OCI-LY7 (cell line): ENCODE measurements around the gene FTO. TPM values are rescaled to one million over a fixed set of nuclear protein-coding genes. Genes with fewer than 3 reads are reported as not detected.

Experiments used
- BruUV-seq: library from RNA; stranded (reverse); fragments of 400-500 nt; replicated peaks from 2 replicates; lab custom pipeline; 2021; lab: Mats Ljungman, UMichigan
- CTCF ChIA-PET: fragments of 300-600 bp; sonication (Branson Sonifier 250); formaldehyde crosslinking; loops from one replicate; lab custom pipeline; 2022; ENCODE audit warnings: antibody characterized with exemption; ENCODE audit not compliant: unreplicated experiment; lab: Charles Lee
- POLR2A ChIA-PET: fragments of 300-600 bp; sonication (Branson Sonifier 250); formaldehyde crosslinking; loops from one replicate; lab custom pipeline; 2022; ENCODE audit warnings: antibody characterized with exemption; lab: Charles Lee
- DNase-seq: peaks from one replicate; pipeline ENCODE4 v3.0.0-alpha.2; 2015; ENCODE audit warnings: low spot score
- H2AFZ ChIP-seq: fragments of 200-600 bp; sonication (generic), shearing (Covaris generic); 2 replicates; pipeline ENCODE4 v1.6.1; 2014; ENCODE audit warnings: mild to moderate bottlenecking, antibody characterized with exemption, low read length, moderate library complexity
- H3K27ac ChIP-seq: fragments of 200-600 bp; sonication (generic); 2 replicates; pipeline ENCODE4 v1.5.1; 2014; ENCODE audit warnings: mixed run types, low read depth, mild to moderate bottlenecking, moderate library complexity, low read length, inconsistent platforms; ENCODE audit not compliant: poor library complexity, severe bottlenecking
- H3K36me3 ChIP-seq: fragments of 200-600 bp; sonication (generic); 2 replicates; pipeline ENCODE4 v1.6.1; 2014; ENCODE audit warnings: mild to moderate bottlenecking, antibody characterized with exemption, low read length, moderate library complexity, mixed read lengths; ENCODE audit not compliant: insufficient read depth
- H3K4me1 ChIP-seq: fragments of 200-600 bp; sonication (generic); 2 replicates; pipeline ENCODE4 v1.5.1; 2014; ENCODE audit warnings: mild to moderate bottlenecking, low read length; ENCODE audit not compliant: insufficient read depth, poor library complexity, severe bottlenecking
- H3K4me2 ChIP-seq: fragments of 200-600 bp; sonication (generic); 2 replicates; pipeline ENCODE4 v1.6.1; 2014; ENCODE audit warnings: mild to moderate bottlenecking, low read length
- H3K4me3 ChIP-seq: fragments of 200-600 bp; sonication (generic); 2 replicates; pipeline ENCODE4 v1.5.1; 2014; ENCODE audit warnings: mild to moderate bottlenecking, low read depth, low read length; ENCODE audit not compliant: poor library complexity, severe bottlenecking
- H3K79me2 ChIP-seq: fragments of 200-600 bp; sonication (generic); 2 replicates; pipeline ENCODE4 v1.6.1; 2016; ENCODE audit warnings: low read depth, mild to moderate bottlenecking, low read length, moderate library complexity, mixed read lengths; ENCODE audit not compliant: insufficient read depth
- H3K9me2 ChIP-seq: fragments of 200-600 bp; sonication (generic); 2 replicates; pipeline ENCODE4 v1.6.1; 2016; ENCODE audit warnings: mild to moderate bottlenecking, low read length, mixed read lengths; ENCODE audit not compliant: insufficient read depth
- H3K9me3 ChIP-seq: fragments of 200-600 bp; sonication (generic); 2 replicates; pipeline ENCODE4 v1.6.1; 2014; ENCODE audit warnings: mild to moderate bottlenecking, mixed run types, low read length, mixed read lengths
- H4K20me1 ChIP-seq: fragments of 200-600 bp; sonication (generic); 2 replicates; pipeline ENCODE4 v1.6.1; 2014; ENCODE audit warnings: mild to moderate bottlenecking, antibody characterized with exemption, low read length, moderate library complexity, mixed read lengths; ENCODE audit not compliant: insufficient read depth
- EZH2phosphoT487 ChIP-seq: fragments of 200-600 bp; sonication (generic); IDR thresholded peaks from 2 replicates; pipeline ENCODE4 v1.6.1; 2018; ENCODE audit warnings: low read depth, borderline replicate concordance, mild to moderate bottlenecking, mixed run types, antibody characterized with exemption, low read length, moderate library complexity, mixed read lengths
- intact Hi-C: fragments of 100-400 bp; cut with micrococcal nuclease; formaldehyde crosslinking; loops from one replicate; pipeline ENCODE4 v1.10.0; 2022; ENCODE audit not compliant: unreplicated experiment
- total RNA-seq, 2 experiments: library from RNA; depleted of rRNA in 1 of 2; stranded (reverse); fragments of >200 nt in 1 of 2; shearing (Covaris generic) in 1 of 2; gene quantifications; 2 replicates each; pipeline ENCODE4 v1.2.3, GENCODE V29; 2014 to 2022
- TF ChIP-seq, protein P1 (sequence below): fragments of 200-600 bp; sonication (generic); conservative IDR thresholded peaks from 2 replicates; pipeline ENCODE4 v1.5.1; 2014; ENCODE audit warnings: mild to moderate bottlenecking, antibody characterized with exemption, low read length, moderate library complexity, mixed read lengths

Gene FTO
- total RNA-seq, 2 experiments from 2014 or later = 57.1 to 68.0 TPM

DNA sequence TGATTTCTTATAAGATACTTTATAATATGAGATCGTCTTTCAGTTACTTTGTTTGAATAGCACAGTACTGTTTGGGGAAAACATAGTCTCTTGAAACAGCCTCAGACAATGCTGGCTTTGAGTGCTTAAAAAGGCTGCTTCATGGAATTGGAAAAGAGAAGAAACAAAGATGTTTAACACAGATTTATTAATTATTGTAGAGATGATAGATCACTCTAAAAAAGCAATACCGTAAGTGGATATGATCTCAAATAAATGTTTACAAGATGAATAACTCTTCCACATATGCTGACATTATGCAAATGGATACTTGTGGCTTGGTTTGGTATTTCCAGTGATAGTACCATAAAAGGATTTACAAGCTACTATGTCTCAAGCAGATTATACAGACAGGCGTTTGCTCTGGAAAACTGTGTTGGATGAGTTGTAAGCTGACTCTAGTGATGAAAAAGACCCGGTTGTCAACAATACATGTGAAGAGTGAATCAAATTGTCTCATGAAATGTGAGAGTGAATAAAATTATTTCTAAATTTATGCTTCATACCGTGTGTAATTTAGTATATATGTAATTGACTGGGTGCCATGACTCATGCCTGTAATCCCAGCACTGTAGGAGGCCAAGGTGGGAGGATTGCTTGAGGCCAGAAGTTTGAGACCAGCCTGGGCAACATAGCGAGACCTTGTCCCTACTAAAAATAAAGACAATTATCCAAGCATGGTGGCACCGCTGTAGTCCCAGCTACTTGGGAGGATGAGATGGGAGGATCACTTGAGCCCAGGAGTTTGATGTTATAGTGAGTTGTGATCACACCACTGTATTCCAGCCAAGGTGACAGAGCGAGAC lies 105.4 kb downstream of the FTO start:
- intact Hi-C loops = no loop called here
- CTCF ChIA-PET = no interaction called here

DNA sequence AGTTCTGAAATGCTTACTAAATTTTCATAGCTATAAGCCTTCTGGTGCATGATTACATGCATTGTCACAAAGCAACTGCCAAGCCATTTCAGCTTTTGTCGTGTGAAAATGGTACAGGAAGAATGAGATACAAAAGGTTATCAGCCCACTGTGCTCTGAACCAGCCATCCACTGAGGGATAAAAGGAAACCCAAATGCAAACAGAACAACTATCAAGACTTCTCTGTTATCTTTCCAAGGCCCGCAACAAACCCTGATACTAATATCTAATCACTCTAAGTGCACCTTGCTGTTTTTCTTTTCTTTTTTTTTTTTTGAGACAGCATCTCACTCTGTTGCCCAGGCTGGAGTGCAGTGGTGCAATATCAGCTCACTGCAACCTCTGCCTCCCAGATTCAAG lies 109.0 kb downstream of the FTO start:
- H2AFZ ChIP-seq = no peak overlapping the region
- H3K4me2 ChIP-seq = no peak overlapping the region
- no peaks in the 10 kb centered on the region for H3K79me2 ChIP-seq
- ChIA-PET POLR2A (interaction anchor here (0.7 kb wide), 1 partner anchor 1237 kb away, joined by 3 read pairs; no protein-coding TSS in a partner anchor), CTCF (no interaction called here)
- no peak for TF ChIP-seq EZH2phosphoT487
- TF ChIP-seq, protein P1, sequence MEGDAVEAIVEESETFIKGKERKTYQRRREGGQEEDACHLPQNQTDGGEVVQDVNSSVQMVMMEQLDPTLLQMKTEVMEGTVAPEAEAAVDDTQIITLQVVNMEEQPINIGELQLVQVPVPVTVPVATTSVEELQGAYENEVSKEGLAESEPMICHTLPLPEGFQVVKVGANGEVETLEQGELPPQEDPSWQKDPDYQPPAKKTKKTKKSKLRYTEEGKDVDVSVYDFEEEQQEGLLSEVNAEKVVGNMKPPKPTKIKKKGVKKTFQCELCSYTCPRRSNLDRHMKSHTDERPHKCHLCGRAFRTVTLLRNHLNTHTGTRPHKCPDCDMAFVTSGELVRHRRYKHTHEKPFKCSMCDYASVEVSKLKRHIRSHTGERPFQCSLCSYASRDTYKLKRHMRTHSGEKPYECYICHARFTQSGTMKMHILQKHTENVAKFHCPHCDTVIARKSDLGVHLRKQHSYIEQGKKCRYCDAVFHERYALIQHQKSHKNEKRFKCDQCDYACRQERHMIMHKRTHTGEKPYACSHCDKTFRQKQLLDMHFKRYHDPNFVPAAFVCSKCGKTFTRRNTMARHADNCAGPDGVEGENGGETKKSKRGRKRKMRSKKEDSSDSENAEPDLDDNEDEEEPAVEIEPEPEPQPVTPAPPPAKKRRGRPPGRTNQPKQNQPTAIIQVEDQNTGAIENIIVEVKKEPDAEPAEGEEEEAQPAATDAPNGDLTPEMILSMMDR = no peak
- BruUV-seq = no TSS peak
- no peaks in the 10 kb centered on the region for H3K9me3 ChIP-seq
- peaks cover 4% of the 10 kb centered on the region; the same call in 1 of the 2 replicates for H4K20me1 ChIP-seq
- H3K27ac ChIP-seq = no peak overlapping the region
- no peak for DNase-seq
- intact Hi-C loops = no loop called here
- H3K4me1 ChIP-seq = no peaks in the 10 kb centered on the region
- no peaks in the 10 kb centered on the region for H3K36me3 ChIP-seq
- no peaks in the 10 kb centered on the region for H3K9me2 ChIP-seq
- H3K4me3 ChIP-seq = no peak overlapping the region

More for the DNA sequence above, 105.4 kb downstream of the FTO start:
- Histone ChIP-seq H3K4me2 (no peak overlapping the region), H3K9me3 (no peaks in the 10 kb centered on the region), H3K79me2 (no peaks in the 10 kb centered on the region), H3K36me3 (no peaks in the 10 kb centered on the region), H3K9me2 (no peaks in the 10 kb centered on the region), H3K4me3 (no peak overlapping the region), H4K20me1 (peaks cover 4% of the 10 kb centered on the region; the same call in 1 of the 2 replicates), H3K4me1 (no peaks in the 10 kb centered on the region), H3K27ac (no peak overlapping the region), H2AFZ (no peak overlapping the region)
- BruUV-seq = no TSS peak
- no peak for DNase-seq
- POLR2A ChIA-PET = interaction anchor here (0.7 kb wide), 1 partner anchor 14 kb away, joined by 3 read pairs; no protein-coding TSS in a partner anchor
- TF ChIP-seq EZH2phosphoT487 = no peak
- TF ChIP-seq, protein P1 = no peak

DNA sequence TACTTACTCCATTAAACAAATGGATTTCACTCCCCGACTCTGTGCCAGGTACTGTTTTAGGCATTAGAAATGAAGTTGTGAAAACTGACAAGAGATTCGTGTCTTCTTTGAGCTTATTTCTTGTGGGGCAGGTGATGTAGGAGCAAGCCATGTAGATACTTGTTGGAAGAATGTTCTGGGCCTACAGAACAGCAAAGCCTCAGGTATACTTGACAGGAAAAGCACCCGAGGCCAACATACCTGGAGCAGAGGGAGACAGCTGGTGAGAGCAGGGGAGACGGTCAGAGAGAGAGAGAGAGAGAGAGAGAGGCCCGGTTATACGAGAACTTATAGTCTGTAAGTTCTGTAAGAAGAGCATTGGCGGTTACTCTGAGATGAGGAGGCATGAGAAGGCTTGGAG lies 110.8 kb downstream of the FTO start:
- ChIA-PET POLR2A (no interaction called here), CTCF (no interaction called here)
- H4K20me1 ChIP-seq = no peaks in the 10 kb centered on the region
- no TSS peak for BruUV-seq
- DNase-seq = no peak
- H3K4me3 ChIP-seq = no peak overlapping the region
- no peaks in the 10 kb centered on the region for H3K9me3 ChIP-seq
- intact Hi-C loops = no loop called here
- no peaks in the 10 kb centered on the region for H3K79me2 ChIP-seq
- no peak overlapping the region for H3K27ac ChIP-seq
- H3K9me2 ChIP-seq = no peaks in the 10 kb centered on the region
- H3K36me3 ChIP-seq = no peaks in the 10 kb centered on the region
- H3K4me2 ChIP-seq = no peak overlapping the region
- no peak overlapping the region for H2AFZ ChIP-seq
- H3K4me1 ChIP-seq = no peaks in the 10 kb centered on the region
- TF ChIP-seq, protein P1 = no peak
- TF ChIP-seq EZH2phosphoT487 = no peak
